H1 (cell line): ENCODE measurements around the gene SMIM5. TPM values are rescaled to one million over a fixed set of nuclear protein-coding genes. Genes with fewer than 3 reads are reported as not detected.

Experiments used
- CTCF ChIA-PET: fragments of 300-600 bp; sonication (Branson Sonifier 250); formaldehyde crosslinking; loops from one replicate; lab custom pipeline; 2021; ENCODE audit not compliant: partially characterized antibody; lab: Charles Lee
- POLR2A ChIA-PET: fragments of 300-600 bp; sonication (Branson Sonifier 250); formaldehyde crosslinking; loops from one replicate; lab custom pipeline; 2021; ENCODE audit warnings: inconsistent platforms; ENCODE audit not compliant: partially characterized antibody; lab: Charles Lee
- DNase-seq, 2 experiments: peaks; one replicate each; pipeline versions ENCODE4 v3.0.0 to v3.0.0-alpha.2; 2010 to 2022; ENCODE audit warnings: low spot score in 2 of 2, low read depth in 1 of 2, mixed read lengths in 1 of 2
- FAIRE-seq: peaks from 2 replicates; lab custom pipeline; 2011; peaks lifted over from hg19 to GRCh38; lab: Jason Lieb, UNC
- H2AFZ ChIP-seq: 2 replicates; pipeline ENCODE4 v1.8.1; 2012; ENCODE audit warnings: low read length, inconsistent platforms
- H2AK5ac ChIP-seq: 2 replicates; pipeline ENCODE4 v1.6.1; 2013; ENCODE audit warnings: low read depth, low read length
- H2BK120ac ChIP-seq: replicated peaks from 2 replicates; pipeline ENCODE3; 2013; ENCODE audit warnings: low read depth, low read length, inconsistent platforms
- H2BK12ac ChIP-seq: 2 replicates; pipeline ENCODE4 v1.6.1; 2013; ENCODE audit warnings: low read depth, low read length
- H2BK15ac ChIP-seq: 2 replicates; pipeline ENCODE4 v1.6.1; 2013; ENCODE audit warnings: low read length
- H2BK20ac ChIP-seq: 2 replicates; pipeline ENCODE4 v1.6.1; 2013; ENCODE audit warnings: low read length
- H2BK5ac ChIP-seq: 2 replicates; pipeline ENCODE4 v1.6.1; 2013; ENCODE audit warnings: low read depth, low read length
- H3K14ac ChIP-seq: 2 replicates; pipeline ENCODE4 v1.6.1; 2013; ENCODE audit warnings: inconsistent platforms; ENCODE audit not compliant: insufficient read length
- H3K18ac ChIP-seq: 2 replicates; pipeline ENCODE4 v1.6.1; 2013; ENCODE audit warnings: low read length; ENCODE audit errors: extremely low read depth
- H3K23ac ChIP-seq: 2 replicates; pipeline ENCODE4 v1.6.1; 2013; ENCODE audit warnings: inconsistent platforms; ENCODE audit not compliant: insufficient read length
- H3K23me2 ChIP-seq: 2 replicates; pipeline ENCODE4 v1.6.1; 2013; ENCODE audit warnings: low read depth, low read length
- H3K27ac ChIP-seq: 2 replicates; pipeline ENCODE4 v1.6.1; 2011; ENCODE audit warnings: low read depth, low read length, inconsistent platforms
- H3K27me3 ChIP-seq, 4 experiments: replicated peaks in 1 of 4; 1 replicate in 1 of 4; 2 replicates in 3 of 4; pipeline versions ENCODE4 v1.6.1 to v1.8.1; 2011 to 2013; ENCODE audit warnings: low read length in 3 of 4, mild to moderate bottlenecking in 3 of 4, inconsistent platforms in 2 of 4, mixed read lengths in 2 of 4, moderate library complexity in 1 of 4; ENCODE audit not compliant: control insufficient read depth in 3 of 4, insufficient read depth in 3 of 4; ENCODE audit errors: extremely low read depth in 1 of 4
- H3K36me3 ChIP-seq, 4 experiments: 2 replicates each; pipeline versions ENCODE4 v1.6.1 to v1.8.1; 2011 to 2013; ENCODE audit warnings: mild to moderate bottlenecking in 4 of 4, low read length in 3 of 4, moderate library complexity in 2 of 4, control low read depth in 1 of 4, inconsistent platforms in 1 of 4; ENCODE audit not compliant: insufficient read depth in 4 of 4, control insufficient read depth in 2 of 4
- H3K4ac ChIP-seq: replicated peaks from 2 replicates; pipeline ENCODE3; 2013; ENCODE audit warnings: low read length, low read depth, mixed read lengths, inconsistent platforms; ENCODE audit not compliant: insufficient read length
- H3K4me1 ChIP-seq, 4 experiments: replicated peaks in 1 of 4; 1 replicate in 1 of 4; 2 replicates in 3 of 4; pipeline versions ENCODE4 v1.6.1 to v1.8.1; 2011 to 2013; ENCODE audit warnings: low read length in 3 of 4, inconsistent platforms in 2 of 4, mixed read lengths in 1 of 4; ENCODE audit not compliant: insufficient read depth in 4 of 4, control insufficient read depth in 3 of 4
- H3K4me2 ChIP-seq, 2 experiments: 2 replicates each; pipeline versions ENCODE4 v1.6.1 to v1.8.1; 2011 to 2013; ENCODE audit warnings: low read depth in 2 of 2, low read length in 2 of 2, control low read depth in 1 of 2, inconsistent platforms in 1 of 2, mild to moderate bottlenecking in 1 of 2; ENCODE audit not compliant: insufficient read depth in 1 of 2
- H3K4me3 ChIP-seq, 4 experiments: fragments of 200-600, 300-600 bp in 1 of 4; sonication (generic), shearing (Covaris generic), sonication (Bioruptor Twin) in 1 of 4; 2 replicates each; pipeline versions ENCODE4 v1.5.1 to v1.8.1; 2011 to 2016; ENCODE audit warnings: low read length in 4 of 4, low read depth in 3 of 4, control low read depth in 2 of 4, inconsistent platforms in 2 of 4, mild to moderate bottlenecking in 2 of 4, mixed read lengths in 1 of 4, moderate library complexity in 1 of 4; ENCODE audit not compliant: insufficient read depth in 2 of 4; ENCODE audit errors: extremely low read depth in 1 of 4
- H3K56ac ChIP-seq: replicated peaks from 2 replicates; pipeline ENCODE3; 2013; ENCODE audit warnings: low read depth, mild to moderate bottlenecking, mixed read lengths, low read length, inconsistent platforms; ENCODE audit not compliant: insufficient read length
- H3K79me1 ChIP-seq: 2 replicates; pipeline ENCODE4 v1.6.1; 2013; ENCODE audit warnings: low read depth, low read length, control low read depth
- H3K79me2 ChIP-seq, 2 experiments: 2 replicates each; pipeline versions ENCODE4 v1.6.1 to v1.8.1; 2012 to 2013; ENCODE audit warnings: low read length in 2 of 2, mild to moderate bottlenecking in 2 of 2, inconsistent platforms in 1 of 2; ENCODE audit not compliant: insufficient read depth in 2 of 2, control insufficient read depth in 1 of 2
- H3K9ac ChIP-seq, 4 experiments: replicated peaks in 1 of 4; 1 replicate in 1 of 4; 2 replicates in 3 of 4; pipeline versions ENCODE4 v1.6.1 to v1.8.1; 2011 to 2013; ENCODE audit warnings: low read depth in 3 of 4, low read length in 3 of 4, control low read depth in 2 of 4, mild to moderate bottlenecking in 2 of 4, moderate library complexity in 2 of 4, inconsistent platforms in 1 of 4; ENCODE audit errors: extremely low read depth in 1 of 4
- H3K9me3 ChIP-seq, 2 experiments: 2 replicates each; pipeline versions ENCODE4 v1.6.1 to v1.8.1; 2012 to 2013; ENCODE audit warnings: mild to moderate bottlenecking in 2 of 2, moderate library complexity in 2 of 2, control low read depth in 1 of 2, inconsistent platforms in 1 of 2, low read depth in 1 of 2, low read length in 1 of 2, mixed read lengths in 1 of 2; ENCODE audit not compliant: insufficient read depth in 2 of 2
- H4K20me1 ChIP-seq, 2 experiments: replicated peaks in 1 of 2; 2 replicates each; pipeline versions ENCODE3 to v1.8.1; 2011 to 2013; ENCODE audit warnings: inconsistent platforms in 2 of 2, low read length in 2 of 2, mild to moderate bottlenecking in 1 of 2; ENCODE audit not compliant: insufficient read depth in 2 of 2, control insufficient read depth in 1 of 2
- H4K5ac ChIP-seq: 2 replicates; pipeline ENCODE4 v1.6.1; 2013; ENCODE audit warnings: low read length, low read depth, mixed read lengths, inconsistent platforms; ENCODE audit not compliant: insufficient read length
- H4K8ac ChIP-seq: 2 replicates; pipeline ENCODE4 v1.8.0; 2013; ENCODE audit warnings: mild to moderate bottlenecking, moderate library complexity, low read length, inconsistent platforms; ENCODE audit not compliant: insufficient read depth; ENCODE audit errors: extremely low read depth
- H4K91ac ChIP-seq: replicated peaks from 2 replicates; pipeline ENCODE3; 2013; ENCODE audit warnings: low read length, mixed read lengths, inconsistent platforms; ENCODE audit not compliant: insufficient read length
- BACH1 ChIP-seq: IDR thresholded peaks from 2 replicates; pipeline ENCODE4 v1.6.1; 2012; ENCODE audit warnings: low read length, improper control_type of control experiment
- KDM1A ChIP-seq: fragments of 200-600, 300-600 bp; sonication (generic); IDR thresholded peaks from 2 replicates; pipeline ENCODE4 v1.7.1; 2016; ENCODE audit warnings: mild to moderate bottlenecking, low read length, borderline replicate concordance
- WGBS, 2 experiments: shearing (Covaris generic) in 1 of 2; methylation state at CpG; one replicate each; pipeline versions ENCODE4 v1.1.6 to v1.1.7; 2013 to 2015; ENCODE audit warnings: low lambda C conversion rate in 2 of 2, mixed read lengths in 2 of 2, inconsistent platforms in 1 of 2, low coverage in 1 of 2, missing lambda C conversion rate in 1 of 2; ENCODE audit not compliant: insufficient replicate concordance in 2 of 2, insufficient coverage in 1 of 2, insufficient read length in 1 of 2; ENCODE audit errors: extremely low coverage in 1 of 2, missing lambda C conversion rate in 1 of 2; 5-methylcytosine and 5-hydroxymethylcytosine counted together
- polyA plus RNA-seq, 7 experiments: library from polyadenylated mRNA; depleted of rRNA in 3 of 7; stranded (reverse) in 5 of 7; unstranded in 2 of 7; fragments of >200 nt in 5 of 7; fragments of 200-250 nt in 2 of 7; gene quantifications; 1 replicate in 5 of 7; 2 replicates in 1 of 7; 4 replicates in 1 of 7; pipeline versions ENCODE4 v1.2.1 to v1.2.3, GENCODE V29; 2011 to 2013; ENCODE audit warnings: missing spikeins in 2 of 7, mixed read lengths in 2 of 7
- total RNA-seq: library from RNA; stranded (reverse); fragmentation: NEBNext Ultra II Directional; extraction: Animal tissue kit (Norgen Biotek cat#: 25700); gene quantifications from 2 replicates; pipeline ENCODE4 v1.2.1, GENCODE V29; 2021

The SMIM5 gene
- total and polyA plus RNA-seq, 2 of the 8 experiments (the other 6 are each of a cell fraction or from before 2014, with no cell fraction given) = not detected

- Histone ChIP-seq H3K4ac (no peak overlapping the region), H3K79me2 (peaks cover 11 to 49% of the 10 kb centered on the region in 2 experiments; a peak in 3 of 4 replicates), H4K20me1 (peaks cover 2 to 6% of the 10 kb centered on the region in 2 experiments), H3K56ac (no peak overlapping the region), H3K4me3 (peak overlapping the region; percentile 76 to 99 (median 90); a peak in 7 of 8 replicates), H4K8ac (peak overlapping the region; percentile 16; the same call in 1 of the 2 replicates), H3K14ac (no peak overlapping the region), H3K27ac (no peak overlapping the region), H3K4me2 (peak overlapping the region; percentile 70 to 96), H3K18ac (no peak overlapping the region), H4K5ac (no peak overlapping the region), H2AK5ac (no peak overlapping the region), H3K79me1 (peaks cover 2% of the 10 kb centered on the region; the same call in 1 of the 2 replicates), H2AFZ (no peak overlapping the region), H4K91ac (no peak overlapping the region), H3K4me1 (peaks cover 0 to 13% (median 3%) of the 10 kb centered on the region in 4 experiments; a peak in 2 of 7 replicates), H2BK5ac (no peak overlapping the region; the same call in 1 of the 2 replicates), H3K23ac (no peak overlapping the region), H3K9ac (peak overlapping the region in 1 of 4 experiments; percentile 88; a peak in 3 of 7 replicates), H3K36me3 (peaks cover 7 to 29% (median 19%) of the 10 kb centered on the region in 4 experiments; a peak in 6 of 8 replicates), H3K9me3 (no peaks in the 10 kb centered on the region), H2BK120ac (no peak overlapping the region), H3K27me3 (no peaks in the 10 kb centered on the region), H2BK15ac (no peak overlapping the region), H2BK12ac (no peak overlapping the region; the same call in 1 of the 2 replicates), H2BK20ac (no peak overlapping the region), H3K23me2 (peaks cover 5% of the 10 kb centered on the region; the same call in 1 of the 2 replicates)
- FAIRE-seq = no peak
- POLR2A ChIA-PET = interaction anchor here (0.8 to 4.1 kb wide), 15 partner anchors 10 to 114 kb away, joined by 3 to 42 read pairs (median 5); partner anchors contain the start of genes ITGB4 and SMIM5
- CTCF ChIA-PET = interaction anchor here (0.5 to 51.0 kb wide), 11 partner anchors 8 to 195 kb away, joined by 3 to 2200 read pairs (median 4); partner anchors contain the start of genes GALK1 and SMIM5
- DNase-seq = no peak
- no peak for TF ChIP-seq BACH1
- TF ChIP-seq KDM1A = no peak
- whole genome bisulfite sequencing, 2 experiments = 80% methylated on average over 10 of the region's 10 CpGs; no CpG with 5 or more reads in 1 of the 2 experiments
Observed at GRCh38 chr17:75665981-75666380, 32.7 kb downstream of the SMIM5 start.
